ENCODE data around the gene BCL2L13.
"Not testable (repeated sequence)": the region's sequence is repeated elsewhere in the genome, so short reads cannot be mapped to it uniquely, and the experiment has no call there.

Gene BCL2L13

GRCh38 chr22:17638432-17639246 lies at the start of gene BCL2L13:
Gene BCL2L13, plus strand, starts transcription at chr22:17638757. Its CDS starts 16,955 bp downstream, at chr22:17655712.
- peak; percentile 96 to 98 for ATAC-seq

DNA sequence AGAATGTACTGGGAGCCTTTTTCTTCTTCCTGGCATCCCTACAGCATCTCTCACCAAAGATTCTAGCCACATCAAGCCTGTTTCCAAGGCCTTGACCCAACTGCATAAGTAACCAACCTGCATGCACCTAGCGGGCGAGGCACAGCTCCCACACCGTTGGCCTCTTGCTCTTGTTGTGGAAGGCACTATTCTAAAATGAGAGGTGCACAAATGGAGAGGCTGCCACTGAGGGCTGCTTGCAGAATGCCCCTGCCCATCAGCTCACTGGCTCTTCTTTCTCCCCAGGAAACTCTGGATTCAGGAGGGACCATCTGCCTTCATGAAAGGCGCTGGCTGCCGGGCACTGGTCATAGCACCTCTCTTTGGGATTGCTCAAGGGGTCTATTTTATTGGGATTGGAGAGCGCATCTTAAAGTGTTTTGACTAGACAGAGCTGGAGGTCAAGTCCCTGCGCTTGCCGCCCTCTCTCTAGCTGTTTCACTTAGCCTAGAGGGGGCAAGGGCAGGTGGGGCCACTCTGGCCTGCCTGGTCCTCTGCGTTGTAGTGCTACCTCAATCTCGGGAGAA lies 48.7 kb upstream of the BCL2L13 start:
- ATAC-seq: no peak

GRCh38 chr22:17590586-17590985 lies 48.0 kb upstream of the BCL2L13 start:
- no peak for ATAC-seq

GRCh38 chr22:17592201-17592600 lies 46.4 kb upstream of the BCL2L13 start:
- ATAC-seq: no peak

GRCh38 chr22:17596226-17596625 lies 42.3 kb upstream of the BCL2L13 start:
- ATAC-seq: no peak

DNA sequence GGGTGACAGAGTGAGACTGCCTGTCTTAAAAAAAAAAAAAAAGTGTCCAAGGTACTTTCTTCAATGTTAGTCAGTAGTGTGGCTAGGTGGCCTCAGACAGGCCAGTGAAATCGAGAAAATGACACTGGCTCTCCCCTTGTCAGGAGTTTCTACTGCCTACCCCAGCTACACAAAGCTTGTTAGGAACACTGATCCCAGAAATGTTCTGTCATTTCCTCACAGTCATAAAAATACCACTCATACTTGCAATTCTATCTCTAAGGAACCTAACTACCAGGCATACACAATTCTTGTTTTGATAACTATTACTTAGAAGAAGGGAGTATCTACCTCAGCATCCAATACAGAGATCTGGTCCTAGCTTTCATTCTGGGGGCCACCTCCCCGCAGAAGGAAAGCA lies 41.3 kb upstream of the BCL2L13 start:
- no peak for ATAC-seq

GRCh38 chr22:17598318-17598717 lies 40.2 kb upstream of the BCL2L13 start:
- no peak for ATAC-seq

DNA sequence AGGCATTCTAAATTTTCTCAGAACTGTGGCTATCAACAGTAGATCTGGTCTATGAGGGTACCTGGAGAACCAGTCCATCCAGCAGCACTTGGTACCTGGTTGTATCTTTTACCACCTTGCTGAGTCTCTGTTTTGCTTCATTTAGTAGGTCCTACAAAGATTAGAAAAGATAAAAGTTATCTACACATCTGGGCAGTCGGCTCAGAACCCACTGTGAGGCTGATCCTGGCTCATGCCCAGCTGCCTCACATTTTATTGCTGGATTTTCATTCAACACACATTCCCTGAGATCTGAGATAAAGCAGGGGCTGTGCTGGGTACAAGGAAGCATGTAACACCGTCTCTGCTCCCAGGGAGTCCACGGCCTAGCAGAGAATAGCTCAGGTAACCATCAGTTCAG lies 37.5 kb upstream of the BCL2L13 start:
- ATAC-seq: no peak

GRCh38 chr22:17603668-17604067 lies 34.9 kb upstream of the BCL2L13 start:
- ATAC-seq: no peak

GRCh38 chr22:17606496-17606895 lies 32.1 kb upstream of the BCL2L13 start:
- no peak for ATAC-seq

GRCh38 chr22:17607891-17608521 lies 30.6 kb upstream of the BCL2L13 start:
- no peak for ATAC-seq

DNA sequence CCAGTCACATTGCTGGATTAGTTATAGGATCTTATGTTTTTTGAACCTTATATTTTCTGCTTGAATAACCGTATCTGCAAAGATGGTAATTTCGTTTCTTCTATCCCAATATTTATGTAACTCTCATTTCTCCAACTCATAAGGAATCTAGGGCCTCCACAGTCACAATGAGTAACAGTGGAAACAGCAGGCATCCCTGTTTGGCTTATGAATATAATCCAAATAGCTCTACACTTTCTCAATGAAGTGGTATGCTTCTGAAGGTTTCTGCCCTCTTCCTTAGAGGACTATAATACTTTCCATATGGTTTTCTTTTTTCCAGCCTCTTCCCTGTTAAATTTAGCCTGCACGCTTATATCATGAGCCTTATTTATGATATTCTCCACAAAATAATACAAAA lies 26.5 kb upstream of the BCL2L13 start:
- no peak for ATAC-seq

- no peak for ATAC-seq
Observed at GRCh38 chr22:17613280-17613679, 25.3 kb upstream of the BCL2L13 start.

- no peak for ATAC-seq
Observed at GRCh38 chr22:17627961-17628405, 10.6 kb upstream of the BCL2L13 start.

- ATAC-seq: peak; percentile 100
Observed at GRCh38 chr22:17628406-17629172, 10.0 kb upstream of the BCL2L13 start, which contains the start of gene ATP6V1E1. Gene ATP6V1E1, minus strand, starts transcription at chr22:17628749. Its CDS starts 114 bp downstream, at chr22:17628635.

- ATAC-seq: no peak
Observed at GRCh38 chr22:17629173-17629489, 9.4 kb upstream of the BCL2L13 start.

- ATAC-seq: no peak
Observed at GRCh38 chr22:17629641-17630040, 8.9 kb upstream of the BCL2L13 start.

DNA sequence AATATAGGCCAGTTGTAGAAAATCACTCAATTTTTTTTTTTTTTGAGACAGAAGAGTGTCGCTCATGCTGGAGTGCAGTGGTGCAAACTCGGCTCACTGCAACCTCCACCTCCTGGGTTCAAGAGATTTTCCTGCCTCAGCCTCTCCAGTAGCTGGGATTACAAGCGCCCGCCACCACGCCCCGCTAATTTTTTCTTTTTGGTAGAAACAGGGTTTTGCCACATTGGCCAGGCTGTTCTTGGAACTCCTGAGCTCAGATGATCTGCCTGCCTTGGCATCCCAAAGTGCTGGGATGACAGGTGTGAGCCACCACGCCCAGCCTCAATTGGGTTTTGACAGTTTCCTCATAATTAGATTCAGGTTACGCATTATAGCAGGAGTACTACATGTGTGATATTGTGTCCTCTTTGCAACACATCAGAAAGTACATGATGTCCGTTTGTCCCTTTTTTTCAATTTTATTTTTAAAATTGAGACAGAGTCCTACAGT lies 7.4 kb upstream of the BCL2L13 start:
- ATAC-seq: no peak

DNA sequence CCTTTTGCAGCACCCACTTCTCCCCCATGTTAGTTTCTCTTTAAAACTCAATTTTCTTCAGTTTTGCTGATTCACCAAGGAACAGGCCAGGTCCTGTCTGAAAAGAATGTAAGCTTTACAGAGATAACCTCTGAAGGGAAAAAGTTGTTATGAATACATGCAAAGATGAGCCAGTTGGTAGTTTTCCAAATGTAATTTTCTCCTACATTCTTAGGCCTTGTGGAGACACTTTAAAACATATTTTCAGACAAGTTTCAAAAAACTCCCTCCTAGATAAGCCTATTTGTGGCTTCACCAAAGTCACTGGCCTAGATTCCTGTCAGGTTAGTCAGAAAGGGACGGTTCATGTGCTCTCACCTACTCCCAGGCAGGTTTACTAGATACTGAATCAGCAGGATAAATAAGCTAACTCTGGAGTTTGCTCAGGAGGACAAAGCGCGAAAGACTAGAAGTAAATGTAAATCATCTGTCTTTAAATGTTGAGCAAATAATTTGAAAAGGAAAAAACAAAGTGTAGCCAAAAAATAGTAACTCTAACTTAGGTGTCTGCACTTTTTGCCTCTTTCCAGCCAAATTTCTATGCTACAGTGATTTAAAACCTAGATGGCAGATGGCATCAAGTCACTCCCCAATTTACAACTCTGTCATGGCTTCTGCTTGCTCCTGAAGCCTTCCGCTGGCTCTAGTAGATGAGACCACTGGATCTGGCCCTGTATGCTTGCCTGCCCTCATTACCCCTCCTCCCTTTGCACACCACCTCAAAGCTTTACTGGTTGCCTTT lies 5.2 kb upstream of the BCL2L13 start:
- ATAC-seq: no peak

GRCh38 chr22:17633998-17634323 lies 4.6 kb upstream of the BCL2L13 start:
- ATAC-seq: no peak

DNA sequence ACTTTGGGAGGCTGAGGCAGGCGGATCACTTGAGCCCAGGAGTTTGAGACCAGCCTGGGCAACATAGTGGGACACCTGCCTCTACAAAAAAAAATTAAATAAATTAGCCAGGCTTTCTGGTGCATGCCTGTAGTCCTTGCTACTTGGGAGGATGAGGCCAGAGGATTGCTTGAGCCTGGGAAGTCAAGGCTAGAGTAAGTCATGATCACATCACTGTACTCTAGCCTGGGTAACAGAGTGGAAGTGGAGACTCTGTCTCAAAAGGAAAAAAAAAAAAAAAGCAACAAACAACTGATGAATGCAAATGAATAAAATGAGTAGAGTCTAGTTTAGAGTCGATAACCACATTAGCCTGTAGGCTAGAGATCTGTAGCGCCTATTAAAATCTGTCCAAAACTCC lies 3.9 kb upstream of the BCL2L13 start:
- ATAC-seq: no peak

GRCh38 chr22:17636850-17637249 lies 1.7 kb upstream of the BCL2L13 start:
- not testable (repeated sequence) for ATAC-seq

Measured in activated CD4-positive, CD25-positive, alpha-beta regulatory T cell treated with anti-CD3 and anti-CD28 coated beads, Interleukin-2, amount 50 U/mL, for 24 hours (primary cell).